Kidney epithelial cell (primary cell): ENCODE data around the gene FOXP1. TPM values are rescaled to one million over a fixed set of nuclear protein-coding genes. Genes with fewer than 3 reads are reported as not detected.

ENCODE experiments used
- DNase-seq: peaks from one replicate; pipeline ENCODE4 v3.0.0-alpha.2; 2010; ENCODE audit warnings: low read depth
- H3K27me3 ChIP-seq: 2 replicates; pipeline ENCODE4 v1.6.0; 2011; ENCODE audit warnings: low read length; ENCODE audit not compliant: control insufficient read depth, insufficient read depth
- H3K36me3 ChIP-seq: 2 replicates; pipeline ENCODE4 v1.5.1; 2011; ENCODE audit warnings: low read length; ENCODE audit not compliant: control insufficient read depth, insufficient read depth
- H3K4me3 ChIP-seq: 2 replicates; pipeline ENCODE4 v1.5.1; 2011; ENCODE audit warnings: low read depth, mild to moderate bottlenecking, control low read depth, low read length
- CTCF ChIP-seq: IDR thresholded peaks from 2 replicates; pipeline ENCODE4 v1.5.1; 2011; ENCODE audit warnings: mild to moderate bottlenecking, moderate library complexity, low read length, control low read depth, inconsistent platforms; ENCODE audit not compliant: insufficient read depth, poor library complexity, severe bottlenecking
- total RNA-seq: library from RNA; depleted of rRNA; stranded (reverse); fragments of >200 nt; gene quantifications from 2 replicates; pipeline ENCODE4 v1.2.3, GENCODE V29; 2015

The FOXP1 gene
- total RNA-seq, 1 donor from 2014 or later: 75.0 TPM

DNA sequence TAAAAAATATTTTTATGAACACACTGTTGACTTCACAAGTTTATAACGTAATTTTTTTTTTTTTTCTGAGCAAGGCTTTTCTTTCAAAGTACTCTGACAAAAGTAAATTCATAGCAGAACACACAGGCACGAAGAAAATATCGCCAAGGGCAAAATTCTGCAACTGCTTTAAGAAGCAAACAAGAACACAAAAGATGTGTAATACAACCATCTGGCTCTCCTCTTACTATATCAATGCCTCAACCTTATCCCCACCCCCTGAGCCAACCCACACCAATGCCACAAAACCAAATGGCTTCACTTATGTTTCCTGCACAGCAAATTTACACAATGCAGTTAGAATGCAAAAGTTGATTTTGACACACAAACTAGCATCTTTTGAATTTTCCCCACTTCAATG is 274.2 kb downstream of the FOXP1 start:
- Histone ChIP-seq H3K36me3 (no peaks in the 10 kb centered on the region), H3K27me3 (no peaks in the 10 kb centered on the region), H3K4me3 (no peak overlapping the region)
- DNase-seq: no peak
- TF ChIP-seq CTCF: no peak

DNA sequence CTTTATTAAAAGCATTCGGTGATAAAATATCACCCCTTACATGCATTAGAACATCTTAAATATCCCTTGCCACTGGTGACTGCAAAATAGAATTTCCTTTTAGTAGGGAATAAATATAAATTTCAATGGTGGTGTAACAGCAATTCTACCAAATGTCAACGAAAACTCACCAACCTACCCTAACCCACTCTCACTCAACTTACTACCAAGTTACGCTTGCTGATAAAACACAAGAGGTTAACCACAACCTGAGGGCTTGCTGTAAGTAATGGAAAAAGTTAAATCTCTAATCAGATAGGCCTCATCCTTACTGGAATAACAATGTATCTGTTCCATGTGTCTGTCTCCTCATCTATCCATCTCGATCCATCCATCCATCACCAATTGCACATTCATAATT is 274.7 kb downstream of the FOXP1 start:
- H3K36me3 ChIP-seq: no peaks in the 10 kb centered on the region
- no peaks in the 10 kb centered on the region for H3K27me3 ChIP-seq
- no peak for TF ChIP-seq CTCF
- no peak for DNase-seq
- no peak overlapping the region for H3K4me3 ChIP-seq

GRCh38 chr3:71307991-71308697 is 275.4 kb downstream of the FOXP1 start:
- DNase-seq: no peak
- no peaks in the 10 kb centered on the region for H3K36me3 ChIP-seq
- no peaks in the 10 kb centered on the region for H3K27me3 ChIP-seq
- TF ChIP-seq CTCF: no peak
- no peak overlapping the region for H3K4me3 ChIP-seq

DNA sequence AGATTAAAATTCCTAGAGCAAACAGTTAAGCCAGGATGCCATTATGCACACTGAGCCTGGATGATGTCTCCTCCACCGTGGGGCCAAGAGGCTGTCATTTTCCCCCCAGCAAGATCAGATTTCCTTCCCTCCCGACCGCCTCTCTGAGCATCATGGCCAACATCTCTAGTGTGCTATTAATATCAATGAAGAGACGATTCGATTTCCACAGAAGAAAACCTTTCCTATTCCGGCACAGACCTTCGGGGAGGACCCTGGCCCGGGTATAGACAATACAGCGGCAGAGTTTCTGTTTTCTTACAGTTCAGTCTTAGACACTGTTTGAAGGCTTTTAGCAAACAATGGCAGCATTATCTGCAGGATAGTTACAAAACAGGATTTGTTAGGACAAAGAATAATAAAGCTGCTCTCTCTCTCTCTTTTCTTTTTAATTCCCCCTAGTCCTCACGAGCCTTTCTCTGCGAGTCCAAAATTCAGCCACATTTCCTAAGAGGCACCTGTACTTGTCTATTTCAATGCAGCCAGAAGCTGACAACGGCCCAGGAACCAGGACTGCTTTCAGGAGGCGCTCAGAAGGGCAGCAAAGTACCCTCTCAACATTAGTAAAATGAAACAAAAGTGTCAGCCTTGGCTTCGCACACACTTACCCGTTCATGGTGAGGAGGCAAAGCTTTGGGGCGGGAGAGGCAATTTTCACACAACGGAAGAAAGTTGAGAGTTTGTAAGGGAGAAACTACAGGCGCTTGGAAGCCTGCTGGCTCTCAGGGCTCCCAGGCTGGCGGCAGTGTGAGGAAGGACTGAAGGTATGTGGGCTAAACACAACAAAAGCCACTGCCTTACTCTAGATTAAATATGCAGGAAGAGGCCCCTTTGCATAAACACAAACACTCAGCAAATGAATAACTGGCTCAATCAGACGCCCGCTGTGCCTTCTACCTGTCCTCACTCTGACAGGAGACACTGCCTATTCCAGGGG is 278.0 kb downstream of the FOXP1 start:
- no peaks in the 10 kb centered on the region for H3K27me3 ChIP-seq
- no peak for TF ChIP-seq CTCF
- no peak for DNase-seq
- H3K4me3 ChIP-seq: peak overlapping the region; percentile 33
- no peaks in the 10 kb centered on the region for H3K36me3 ChIP-seq

DNA sequence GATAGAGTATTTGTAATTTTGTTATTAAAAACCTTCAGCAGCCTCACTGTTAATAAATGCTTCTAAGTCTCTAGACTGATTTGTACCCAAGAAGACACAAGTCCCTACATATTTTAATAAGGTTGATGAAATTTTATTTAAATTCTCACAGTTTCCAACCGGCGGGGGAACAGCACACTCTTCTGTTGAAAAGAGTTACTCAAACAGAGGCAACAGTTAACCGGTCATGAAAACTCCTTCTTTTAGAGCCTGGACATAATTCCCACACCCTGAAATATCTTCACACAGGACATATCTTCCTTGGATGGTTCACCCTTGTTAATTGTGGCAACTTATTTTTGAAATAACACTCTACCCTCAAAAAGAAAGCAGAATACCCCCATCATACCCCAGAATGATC is 278.8 kb downstream of the FOXP1 start:
- Histone ChIP-seq H3K27me3 (no peaks in the 10 kb centered on the region), H3K4me3 (peak overlapping the region; percentile 33), H3K36me3 (no peaks in the 10 kb centered on the region)
- peak; percentile 50 for TF ChIP-seq CTCF
- no peak for DNase-seq
